Stimulated activated CD8-positive, alpha-beta memory T cell treated with anti-CD3 and anti-CD28 coated beads, Interleukin-12 subunit alpha, Interleukin-12 subunit beta, amount 100 ng/mL, for 24 hours (primary cell): ENCODE results near the gene ATG4A.

ENCODE experiments used
- DNase-seq: peaks from one replicate; pipeline ENCODE4 v3.0.0-alpha.2; 2020; ENCODE audit errors: extremely low read depth

ATG4A gene

GRCh38 chrX:108168961-108169740 lies 77.6 kb downstream of the ATG4A start:
- DNase-seq: no peak

DNA sequence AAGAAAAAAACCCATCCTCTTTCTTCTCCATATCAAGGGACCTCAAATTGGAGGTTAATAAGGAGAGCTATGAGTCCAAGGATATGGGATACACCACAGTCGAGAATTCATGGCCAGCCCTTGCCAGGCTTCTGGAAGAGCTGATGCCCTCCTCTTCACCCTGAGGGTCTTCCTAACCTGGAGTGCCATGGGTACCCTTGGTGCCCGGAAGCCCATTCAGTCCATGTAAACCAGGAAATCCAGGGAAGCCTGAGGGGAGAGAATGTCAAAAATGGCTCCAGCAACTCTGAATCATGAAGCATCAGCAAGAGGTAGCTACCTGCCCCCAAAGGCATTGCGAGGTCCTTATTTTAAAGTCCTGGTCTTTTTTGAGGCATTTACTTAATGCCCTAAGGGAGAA lies 78.2 kb downstream of the ATG4A start:
- no peak for DNase-seq

DNA sequence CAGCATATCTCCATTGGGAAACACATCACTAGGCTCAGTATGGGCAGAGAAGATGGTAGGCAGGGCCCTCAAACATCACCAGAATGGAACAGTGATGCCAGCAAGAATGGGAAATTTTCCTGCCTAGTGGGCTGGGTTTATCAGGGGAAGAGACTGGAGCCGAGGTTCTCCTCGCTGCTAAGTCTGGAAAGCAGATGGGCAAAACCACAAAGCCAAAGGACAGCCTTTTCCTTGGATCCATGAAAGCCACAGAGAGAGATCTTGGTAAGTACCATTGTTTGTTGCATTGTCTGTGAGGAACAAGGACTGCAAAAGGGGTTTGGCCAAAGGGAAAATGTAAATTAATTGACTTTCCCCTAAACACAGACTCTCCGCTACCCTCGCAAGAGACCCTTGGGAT lies 80.1 kb downstream of the ATG4A start:
- DNase-seq: no peak

- no peak for DNase-seq
Observed at GRCh38 chrX:108173874-108174273, 82.3 kb downstream of the ATG4A start.

GRCh38 chrX:108177351-108178142 lies 86.0 kb downstream of the ATG4A start:
- DNase-seq: no peak

DNA sequence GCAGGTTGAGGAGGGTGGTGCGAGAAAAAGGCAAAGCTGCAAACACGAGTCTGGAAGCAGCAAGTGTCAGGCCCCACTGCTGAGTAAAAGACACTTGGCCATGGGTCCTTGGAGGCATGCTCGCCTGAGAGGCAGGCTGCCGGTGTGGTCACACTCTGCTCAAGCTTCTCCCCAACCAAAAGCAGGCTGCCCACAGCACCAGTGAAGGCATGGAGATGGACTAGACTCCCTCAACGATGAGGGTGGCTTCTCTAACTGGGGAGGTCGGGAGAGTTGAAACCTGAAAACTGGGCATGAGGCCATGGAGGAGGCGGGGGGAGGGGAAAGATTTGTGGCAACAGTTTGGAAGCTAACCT lies 86.5 kb downstream of the ATG4A start:
- no peak for DNase-seq

GRCh38 chrX:108186811-108187210 lies 95.2 kb downstream of the ATG4A start:
- no peak for DNase-seq

DNA sequence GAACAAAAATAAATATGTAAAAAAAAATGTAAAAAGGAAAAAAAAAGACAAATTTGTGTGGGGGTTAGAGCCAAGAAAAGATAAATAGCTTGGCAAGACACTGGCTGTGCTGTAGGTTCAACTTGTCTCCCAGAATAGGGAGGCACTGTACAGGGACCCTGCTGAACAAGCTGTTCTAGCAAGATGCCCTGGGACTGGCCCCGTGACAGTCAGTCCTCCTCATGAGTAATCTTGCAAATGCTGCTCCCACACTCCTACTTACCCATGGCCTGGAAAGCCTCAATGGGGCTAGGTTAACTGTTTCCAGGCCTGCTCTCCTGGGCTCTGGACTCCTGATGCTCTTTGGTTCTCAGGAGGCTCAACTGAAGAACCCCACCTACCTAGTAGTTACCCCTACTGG lies 106.8 kb downstream of the ATG4A start:
- no peak for DNase-seq

- no peak for DNase-seq
Observed at GRCh38 chrX:108199041-108199440, 107.5 kb downstream of the ATG4A start.

- no peak for DNase-seq
Observed at GRCh38 chrX:108199691-108200090, 108.1 kb downstream of the ATG4A start.

- DNase-seq: no peak
Observed at GRCh38 chrX:108203540-108203939, 112.0 kb downstream of the ATG4A start.
